HG02981 (cell line): Measurements from ENCODE around the gene KIAA0319L.

Experiments used
- ATAC-seq: cut with Tn5 transposase; IDR thresholded peaks from one replicate; pipeline ENCODE4 v1.9.1; 2021; ENCODE audit warnings: mild to moderate bottlenecking, moderate library complexity; ENCODE audit not compliant: unreplicated experiment

Gene KIAA0319L

GRCh38 chr1:35398739-35399138, 158.5 kb downstream of the KIAA0319L start:
- no peak for ATAC-seq

- no peak for ATAC-seq
Measured at GRCh38 chr1:35394386-35394785, 162.8 kb downstream of the KIAA0319L start.

- ATAC-seq = no peak
Measured at GRCh38 chr1:35390600-35391494, 166.4 kb downstream of the KIAA0319L start.

GRCh38 chr1:35386959-35387358, 170.2 kb downstream of the KIAA0319L start:
- ATAC-seq = no peak

DNA sequence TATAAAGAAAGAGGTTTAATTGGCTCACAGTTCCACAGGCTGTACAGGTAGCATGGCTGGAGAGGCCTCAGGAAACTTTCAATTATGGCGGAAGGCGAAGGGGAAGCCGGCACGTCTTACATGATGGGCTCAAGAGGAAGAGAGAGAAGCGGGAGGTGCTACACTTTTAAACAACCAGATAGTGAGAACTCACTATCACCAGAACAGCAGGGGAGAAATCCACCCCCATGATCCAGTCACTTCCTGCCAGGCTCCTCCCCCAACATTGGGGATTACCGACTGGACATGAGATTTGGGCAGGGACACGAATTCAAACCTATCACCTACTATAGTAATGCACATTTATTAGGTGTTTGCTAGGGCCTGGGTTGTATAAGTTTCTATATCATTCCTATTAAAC, 170.9 kb downstream of the KIAA0319L start:
- no peak for ATAC-seq
